ENCODE measurements around the gene THEMIS. TPM values are rescaled to one million over a fixed set of nuclear protein-coding genes. Genes with fewer than 3 reads are reported as not detected.
"Not testable (repeated sequence)": the region's sequence is repeated elsewhere in the genome, so short reads cannot be mapped to it uniquely, and the experiment has no call there.

THEMIS gene
- not detected for polyA plus RNA-seq (ENCODE audit: insufficient read length in 3 of 3)
- long read RNA-seq, donor 1 = 0 reads
- long read RNA-seq, donor 2 = 0 reads
- long read RNA-seq, donor 3 = 0 reads
- long read RNA-seq, donor 4 = 0 reads
- long read RNA-seq, donor 5 = 0 reads
- long read RNA-seq, donor 6 = 0 reads
- long read RNA-seq, donor 7 = 0 reads
- long read RNA-seq, donor 8 = 0 reads
- long read RNA-seq, donor 9 = 0 reads
- long read RNA-seq, donor 10 = 0 reads
- long read RNA-seq, donor 11 = 0 reads
- long read RNA-seq, donor 12 = 0 reads
- long read RNA-seq, donor 13 = 0 reads
- long read RNA-seq, donor 14 = 0 reads
- long read RNA-seq, donor 15 = 0 reads
- long read RNA-seq, donor 16 = 0 reads

- no peak for DNase-seq
Measured at GRCh38 chr6:127900935-127901334, at the start of gene THEMIS. Gene THEMIS, minus strand, starts transcription at chr6:127901058. Its CDS starts 126 bp downstream, at chr6:127900932.

- no peak for DNase-seq
Measured at GRCh38 chr6:127949251-127949650, 48.4 kb upstream of the THEMIS start.

GRCh38 chr6:127946388-127946787 lies 45.5 kb upstream of the THEMIS start:
- DNase-seq = no peak

- no peak for DNase-seq
Measured at GRCh38 chr6:127945434-127946097, 44.7 kb upstream of the THEMIS start.

GRCh38 chr6:127941228-127941627 lies 40.4 kb upstream of the THEMIS start:
- no peak for DNase-seq

GRCh38 chr6:127939442-127940066 lies 38.7 kb upstream of the THEMIS start:
- no peak for DNase-seq

GRCh38 chr6:127938701-127939100 lies 37.8 kb upstream of the THEMIS start:
- DNase-seq = no peak

- DNase-seq = no peak
Measured at GRCh38 chr6:127937747-127938146, 36.9 kb upstream of the THEMIS start.

- DNase-seq = no peak
Measured at GRCh38 chr6:127937102-127937501, 36.2 kb upstream of the THEMIS start.

- no peak for DNase-seq
Measured at GRCh38 chr6:127934956-127935355, 34.1 kb upstream of the THEMIS start.

GRCh38 chr6:127933852-127934840 lies 33.3 kb upstream of the THEMIS start:
- DNase-seq = no peak

- no peak for DNase-seq
Measured at GRCh38 chr6:127933137-127933536, 32.3 kb upstream of the THEMIS start.

- DNase-seq = no peak
Measured at GRCh38 chr6:127932708-127933107, 31.9 kb upstream of the THEMIS start.

GRCh38 chr6:127926441-127926840 lies 25.6 kb upstream of the THEMIS start:
- not testable (repeated sequence) for DNase-seq

- DNase-seq = no peak
Measured at GRCh38 chr6:127924440-127924839, 23.6 kb upstream of the THEMIS start.

- no peak for DNase-seq
Measured at GRCh38 chr6:127924031-127924430, 23.2 kb upstream of the THEMIS start.

GRCh38 chr6:127923135-127923534 lies 22.3 kb upstream of the THEMIS start:
- peak; percentile 11 for DNase-seq

- no peak for DNase-seq
Measured at GRCh38 chr6:127921982-127922381, 21.1 kb upstream of the THEMIS start.

GRCh38 chr6:127920804-127921203 lies 19.9 kb upstream of the THEMIS start:
- DNase-seq = no peak

- DNase-seq = peak; percentile 11
Measured at GRCh38 chr6:127918506-127919427, 17.9 kb upstream of the THEMIS start.

- DNase-seq = no peak
Measured at GRCh38 chr6:127917766-127918165, 16.9 kb upstream of the THEMIS start.
